ENCODE data around the gene AMZ1. TPM values are rescaled to one million over a fixed set of nuclear protein-coding genes. Genes with fewer than 3 reads are reported as not detected.

The AMZ1 gene
- polyA plus RNA-seq, 10 donors: 0.07 to 0.43 (median 0.19) TPM

- DNase-seq: no peak
Measured at GRCh38 chr7:2651336-2651735, 36.7 kb upstream of the AMZ1 start.

- no peak for DNase-seq
Measured at GRCh38 chr7:2651847-2652735, 35.9 kb upstream of the AMZ1 start.

GRCh38 chr7:2652736-2653060 is 35.3 kb upstream of the AMZ1 start:
- no peak for DNase-seq

GRCh38 chr7:2654059-2654458 is 33.9 kb upstream of the AMZ1 start:
- no peak for DNase-seq

GRCh38 chr7:2655870-2656614 is 32.0 kb upstream of the AMZ1 start:
- no peak for DNase-seq

GRCh38 chr7:2657208-2657607 is 30.8 kb upstream of the AMZ1 start:
- DNase-seq: no peak

- no peak for DNase-seq
Measured at GRCh38 chr7:2657920-2658671, 29.9 kb upstream of the AMZ1 start.

- DNase-seq: no peak
Measured at GRCh38 chr7:2658941-2659340, 29.1 kb upstream of the AMZ1 start.

- DNase-seq: no peak
Measured at GRCh38 chr7:2659556-2660358, 28.2 kb upstream of the AMZ1 start.

- no peak for DNase-seq
Measured at GRCh38 chr7:2660359-2661095, 27.5 kb upstream of the AMZ1 start.

GRCh38 chr7:2661096-2661449 is 26.9 kb upstream of the AMZ1 start:
- no peak for DNase-seq

- DNase-seq: no peak
Measured at GRCh38 chr7:2661602-2662272, 26.3 kb upstream of the AMZ1 start.

GRCh38 chr7:2662273-2663120 is 25.5 kb upstream of the AMZ1 start:
- no peak for DNase-seq

GRCh38 chr7:2663121-2663886 is 24.7 kb upstream of the AMZ1 start:
- DNase-seq: peak in 1 of 3 donors; percentile 80

- no peak for DNase-seq
Measured at GRCh38 chr7:2663960-2664359, 24.0 kb upstream of the AMZ1 start.

- no peak for DNase-seq
Measured at GRCh38 chr7:2665359-2665791, 22.6 kb upstream of the AMZ1 start.

- DNase-seq: no peak
Measured at GRCh38 chr7:2666155-2666554, 21.8 kb upstream of the AMZ1 start.

- no peak for DNase-seq
Measured at GRCh38 chr7:2666588-2667250, 21.3 kb upstream of the AMZ1 start.

All from muscle of back (tissue), 11 donors.